Right lung (tissue), 5 donors: ENCODE measurements around the gene OR10H1. TPM values are rescaled to one million over a fixed set of nuclear protein-coding genes. Genes with fewer than 3 reads are reported as not detected.
"Not testable (repeated sequence)": the region's sequence is repeated elsewhere in the genome, so short reads cannot be mapped to it uniquely, and the experiment has no call there.

ENCODE experiments used
- DNase-seq, 2 donors: peaks; one replicate each; pipeline ENCODE4 v3.0.0-alpha.2; 2013
- polyA plus RNA-seq, 5 donors: library from polyadenylated mRNA; unstranded; fragments of 120-200 nt; gene quantifications; one replicate each; pipeline versions ENCODE4 v1.2.1 to v1.2.3, GENCODE V29; 2013; ENCODE audit warnings: inconsistent platforms in 1 of 5, low replicate concordance in 1 of 5; ENCODE audit not compliant: insufficient read length in 5 of 5, insufficient read depth in 1 of 5

OR10H1 gene
- polyA plus RNA-seq, 5 donors, result 0.03 to 0.09 (median 0.06) TPM; not detected in 1

DNA sequence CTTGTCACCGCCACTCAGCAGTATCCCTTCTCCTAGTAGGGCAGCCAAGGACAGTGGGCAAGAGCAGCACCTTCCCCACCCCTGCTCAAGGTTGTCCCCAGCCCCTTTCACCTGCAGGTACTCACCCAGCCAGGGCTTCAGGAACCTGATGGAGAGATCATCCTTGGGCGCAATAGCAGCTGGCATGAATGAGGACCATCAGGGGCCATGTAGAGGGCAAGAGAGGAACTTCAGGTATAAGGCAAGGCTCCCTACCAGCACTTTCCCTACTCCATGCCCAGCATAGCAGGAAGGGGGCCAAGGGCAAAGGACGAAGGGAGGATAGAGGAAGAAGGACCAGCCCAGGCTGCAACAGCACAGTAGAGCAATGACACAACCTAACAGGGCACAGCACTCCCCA is 41.3 kb downstream of the OR10H1 start:
- not testable (repeated sequence) for DNase-seq

GRCh38 chr19:15769586-15769985 is 45.9 kb downstream of the OR10H1 start:
- no peak for DNase-seq

GRCh38 chr19:15759962-15760565 is 55.4 kb downstream of the OR10H1 start:
- no peak for DNase-seq

GRCh38 chr19:15758379-15758778 is 57.1 kb downstream of the OR10H1 start:
- no peak for DNase-seq

Other genes starting within 250 kb of the OR10H1 start
- gene CYP4F8, start 200.4 kb downstream of the OR10H1 start, polyA plus RNA-seq, result under 1 TPM in 2 of 5 donors, not detected in 3; 0.04 to 0.09 TPM
- gene CYP4F3, start 174.8 kb downstream of the OR10H1 start, polyA plus RNA-seq, result 1 to 10 TPM in 1 of 5 donors, under 1 TPM in 4; 0.09 to 1.1 (median 0.27) TPM
- gene CYP4F12, start 142.6 kb downstream of the OR10H1 start, polyA plus RNA-seq, result 10 to 100 TPM in 3 of 5 donors, 1 to 10 TPM in 2; 5.4 to 12.1 (median 10.7) TPM
- gene OR10H2, start 87.6 kb downstream of the OR10H1 start, polyA plus RNA-seq, result not detected
- not detected for gene OR10H3, start 77.7 kb downstream of the OR10H1 start, polyA plus RNA-seq
- under 1 TPM; 0.08 to 0.14 (median 0.12) TPM for gene OR10H5, start 28.0 kb downstream of the OR10H1 start, polyA plus RNA-seq
- not detected for gene CYP4F2, start 82.4 kb upstream of the OR10H1 start, polyA plus RNA-seq
- not detected for gene CYP4F11, start 118.9 kb upstream of the OR10H1 start, polyA plus RNA-seq
- not detected for gene OR10H4, start 133.3 kb upstream of the OR10H1 start, polyA plus RNA-seq